Suppressor macrophage treated with lipopolysaccharide for 4 hours (primary cell): ENCODE measurements around the gene TP53.
A peak's percentile ranks its signal among the peaks of the same experiment; 100 is the strongest.

ENCODE experiments used
- DNase-seq: peaks from one replicate; pipeline ENCODE4 v3.0.0-alpha.2; 2020

The TP53 gene

DNA sequence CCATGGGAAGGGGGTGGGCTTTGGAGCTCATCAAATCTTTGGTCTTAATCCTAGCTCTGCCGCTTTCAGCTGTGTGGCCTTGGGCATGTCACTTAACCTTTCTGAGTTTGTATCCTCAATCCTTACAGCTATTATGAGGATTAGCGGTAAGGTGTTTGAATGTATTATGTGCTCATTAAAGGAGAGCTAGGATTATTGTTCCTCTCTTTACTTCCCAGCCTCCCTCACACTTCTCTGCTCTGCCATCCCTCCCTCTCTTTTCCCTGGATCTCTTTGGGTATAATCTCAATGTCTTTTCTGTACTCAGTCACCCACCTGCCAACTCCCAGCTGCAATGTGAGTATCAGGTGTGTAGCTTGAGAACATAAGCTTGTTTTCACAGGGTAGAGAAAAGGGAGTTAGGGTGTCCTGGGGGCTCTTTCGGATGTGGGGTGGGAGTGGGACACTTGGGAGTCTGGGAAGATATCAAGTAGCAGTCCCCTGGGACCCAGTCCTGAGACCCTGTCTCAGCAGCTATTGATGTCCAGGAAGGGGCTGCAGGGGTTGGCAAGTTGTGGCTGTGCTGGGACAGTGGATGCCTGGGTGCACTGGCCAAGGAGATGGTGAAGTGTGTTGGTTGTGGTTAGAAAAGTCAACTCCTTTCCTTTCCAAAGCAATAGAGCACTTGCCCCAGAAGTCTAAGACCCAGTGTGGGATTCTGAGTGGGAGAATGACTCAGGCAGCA is 19.5 kb upstream of the TP53 start:
- no peak for DNase-seq

DNA sequence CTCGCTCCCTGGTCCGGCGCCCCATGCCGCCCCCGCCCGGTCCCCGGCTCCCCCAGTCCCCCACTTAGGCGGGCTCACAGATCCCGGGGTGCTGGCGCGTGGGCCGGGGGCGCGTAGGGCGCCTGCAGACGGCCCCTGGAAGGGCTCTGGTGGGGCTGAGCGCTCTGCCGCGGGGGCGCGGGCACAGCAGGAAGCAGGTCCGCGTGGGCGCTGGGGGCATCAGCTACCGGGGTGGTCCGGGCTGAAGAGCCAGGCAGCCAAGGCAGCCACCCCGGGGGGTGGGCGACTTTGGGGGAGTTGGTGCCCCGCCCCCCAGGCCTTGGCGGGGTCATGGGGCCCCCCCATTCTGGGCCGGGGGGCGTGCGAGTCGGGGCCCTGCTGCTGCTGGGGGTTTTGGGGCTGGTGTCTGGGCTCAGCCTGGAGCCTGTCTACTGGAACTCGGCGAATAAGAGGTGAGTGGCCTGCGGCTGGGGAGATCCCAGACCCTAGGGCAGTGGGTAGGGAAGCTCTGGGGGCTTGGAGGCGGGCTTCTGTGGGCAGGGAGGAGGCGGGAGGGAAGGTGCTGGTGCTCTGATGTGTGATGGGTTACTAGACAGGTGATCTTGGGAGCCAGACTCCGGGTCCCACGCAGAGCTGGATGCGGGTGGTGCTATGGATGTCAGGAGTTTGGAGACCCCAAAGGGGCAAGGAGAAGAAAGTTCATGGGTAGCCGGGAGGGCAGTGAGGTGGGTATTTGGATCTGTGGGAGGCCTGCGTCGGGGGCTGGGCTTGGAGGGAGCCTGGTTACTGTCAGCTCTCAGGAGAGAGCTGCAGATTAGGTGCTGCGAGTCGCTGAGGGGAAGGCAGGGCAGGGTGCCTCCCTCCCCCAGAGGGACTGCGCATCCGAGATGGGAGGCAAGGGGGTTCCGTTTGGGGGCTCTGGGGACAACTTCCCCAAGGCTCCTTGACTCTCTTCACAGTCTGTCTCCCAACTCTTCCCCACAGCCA is 18.3 kb upstream of the TP53 start:
- no peak for DNase-seq

DNA sequence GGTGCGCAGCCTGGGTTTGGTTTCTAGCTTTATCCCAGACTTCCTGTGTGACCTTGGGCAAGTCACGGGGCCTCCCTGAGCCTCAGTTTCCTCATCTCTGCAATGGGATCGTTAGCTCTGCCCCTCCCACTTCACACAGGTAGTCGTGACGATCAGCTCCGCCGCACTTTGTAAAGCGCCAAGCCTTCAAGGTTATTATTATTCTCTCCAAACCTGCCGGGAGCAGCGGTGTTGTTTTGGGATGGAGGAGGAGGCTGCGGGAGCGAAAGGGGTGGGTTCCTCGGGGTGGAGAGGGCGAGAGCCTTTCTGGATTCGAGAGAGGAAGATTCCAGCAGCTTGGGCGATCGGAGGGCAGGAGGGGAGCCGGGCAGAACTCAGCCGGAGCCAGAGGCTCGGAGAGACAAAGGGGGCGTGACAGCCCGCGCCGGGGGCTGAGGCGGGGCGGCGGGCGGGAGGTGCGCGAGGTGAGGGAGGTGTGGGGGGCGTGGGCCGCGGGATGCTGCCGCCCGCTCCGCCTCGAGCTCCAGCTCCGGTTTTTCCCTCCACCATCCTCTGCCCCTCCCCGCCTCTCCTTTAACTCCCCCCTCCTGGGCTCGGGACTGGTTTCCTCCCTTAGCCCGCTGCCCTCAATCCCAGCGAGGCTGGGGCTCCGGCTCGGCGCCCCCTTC is 17.4 kb upstream of the TP53 start, which contains the start of gene EFNB3:
EFNB3 (plus strand) TSS at position 602 of the 668 bp plus-strand sequence. CDS start 397 bp downstream, outside the sequence.
- DNase-seq, result no peak

DNA sequence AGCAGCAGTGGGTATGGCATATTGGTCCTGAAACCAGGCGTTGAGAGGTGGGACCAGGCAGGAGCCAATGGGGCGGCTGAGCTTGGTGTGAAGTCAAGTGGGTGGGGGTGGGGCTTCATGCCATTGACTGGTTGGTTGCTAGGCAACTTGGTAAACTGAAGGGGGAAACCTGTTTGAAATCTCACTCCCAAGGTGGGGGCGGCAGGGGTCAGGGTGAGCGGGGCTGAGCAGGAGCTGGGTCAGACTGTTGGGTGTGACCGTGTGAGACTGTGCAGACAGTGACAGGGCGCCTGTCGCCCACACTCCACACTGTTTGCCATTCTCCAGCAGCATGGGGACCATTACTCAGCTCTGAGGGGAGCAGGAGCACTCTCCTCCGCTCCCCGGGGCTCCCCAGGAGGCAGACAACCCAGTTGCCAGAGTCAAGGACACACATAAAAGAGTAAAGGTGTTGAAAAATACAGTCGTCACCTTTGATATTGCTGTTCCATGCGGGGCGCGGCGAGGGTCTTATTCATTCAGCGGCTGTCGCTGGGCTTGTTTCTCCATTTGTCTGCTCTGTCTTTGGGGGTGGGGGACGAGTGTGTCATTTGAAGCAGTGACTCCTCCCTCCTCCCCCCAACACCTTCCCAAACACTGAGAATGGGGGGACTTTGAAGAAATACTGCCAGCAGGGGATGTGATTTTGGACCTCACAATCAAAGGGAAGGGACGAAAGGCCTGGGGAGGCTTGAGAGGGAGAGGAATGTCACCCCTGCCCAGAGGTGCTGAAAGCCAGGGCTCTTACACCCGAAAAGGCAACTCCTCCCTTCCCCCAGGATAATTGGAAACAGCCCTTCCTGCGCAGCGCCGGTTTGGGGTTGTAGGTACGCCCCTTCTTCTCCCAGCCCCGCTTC is 16.5 kb upstream of the TP53 start:
- DNase-seq, result no peak

DNA sequence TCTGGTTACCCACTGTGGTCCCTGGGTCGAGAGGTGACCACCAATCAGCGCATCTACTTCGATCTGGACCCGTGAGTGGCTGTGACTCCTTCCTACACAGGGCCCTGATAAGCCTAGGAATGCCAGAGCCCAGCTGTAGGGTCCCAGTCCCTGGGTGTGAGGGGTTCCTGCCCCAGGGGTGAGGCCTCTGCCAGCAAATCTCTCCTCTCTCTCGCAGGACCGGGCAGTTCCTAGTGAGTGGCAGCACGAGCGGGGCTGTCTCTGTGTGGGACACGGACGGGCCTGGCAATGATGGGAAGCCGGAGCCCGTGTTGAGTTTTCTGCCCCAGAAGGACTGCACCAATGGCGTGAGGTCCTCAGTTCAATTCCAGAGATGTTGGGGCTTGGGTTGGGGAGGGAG is 15.5 kb upstream of the TP53 start:
- no peak for DNase-seq

DNA sequence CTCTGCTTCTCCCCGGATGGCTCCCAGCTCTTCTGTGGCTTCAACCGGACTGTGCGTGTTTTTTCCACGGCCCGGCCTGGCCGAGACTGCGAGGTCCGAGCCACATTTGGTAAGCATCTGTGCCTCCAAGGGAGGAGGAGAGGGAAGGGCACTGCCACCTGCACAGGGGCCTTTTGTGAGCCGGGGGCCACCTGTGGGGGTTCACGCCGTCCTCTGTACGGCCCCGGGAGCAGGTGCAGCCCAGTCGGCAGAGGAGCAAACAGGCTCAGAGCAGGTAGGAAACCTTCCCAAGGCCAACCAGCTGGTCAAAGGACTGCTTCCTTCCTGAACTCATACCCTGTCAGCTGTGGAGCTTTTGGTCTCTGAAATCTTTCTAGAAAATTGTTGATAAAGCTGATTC is 14.4 kb upstream of the TP53 start:
- DNase-seq, result no peak

DNA sequence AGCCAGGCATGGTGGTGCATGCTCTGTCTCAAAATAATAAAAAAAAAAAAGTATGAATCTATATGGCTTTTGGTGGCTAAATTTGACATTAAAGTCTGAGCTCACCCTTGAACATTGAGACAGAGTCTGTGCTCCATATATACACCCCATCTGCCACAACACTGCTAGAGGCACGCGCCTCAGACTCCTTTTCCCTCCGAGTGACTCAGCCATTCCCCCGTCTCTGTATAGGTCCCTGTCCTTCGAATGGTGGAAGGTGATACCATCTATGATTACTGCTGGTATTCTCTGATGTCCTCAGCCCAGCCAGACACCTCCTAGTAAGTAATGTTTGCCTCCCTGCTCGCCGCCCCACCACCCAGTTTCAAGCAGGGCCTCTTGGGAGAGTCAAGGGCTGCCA is 13.2 kb upstream of the TP53 start:
- no peak for DNase-seq

DNA sequence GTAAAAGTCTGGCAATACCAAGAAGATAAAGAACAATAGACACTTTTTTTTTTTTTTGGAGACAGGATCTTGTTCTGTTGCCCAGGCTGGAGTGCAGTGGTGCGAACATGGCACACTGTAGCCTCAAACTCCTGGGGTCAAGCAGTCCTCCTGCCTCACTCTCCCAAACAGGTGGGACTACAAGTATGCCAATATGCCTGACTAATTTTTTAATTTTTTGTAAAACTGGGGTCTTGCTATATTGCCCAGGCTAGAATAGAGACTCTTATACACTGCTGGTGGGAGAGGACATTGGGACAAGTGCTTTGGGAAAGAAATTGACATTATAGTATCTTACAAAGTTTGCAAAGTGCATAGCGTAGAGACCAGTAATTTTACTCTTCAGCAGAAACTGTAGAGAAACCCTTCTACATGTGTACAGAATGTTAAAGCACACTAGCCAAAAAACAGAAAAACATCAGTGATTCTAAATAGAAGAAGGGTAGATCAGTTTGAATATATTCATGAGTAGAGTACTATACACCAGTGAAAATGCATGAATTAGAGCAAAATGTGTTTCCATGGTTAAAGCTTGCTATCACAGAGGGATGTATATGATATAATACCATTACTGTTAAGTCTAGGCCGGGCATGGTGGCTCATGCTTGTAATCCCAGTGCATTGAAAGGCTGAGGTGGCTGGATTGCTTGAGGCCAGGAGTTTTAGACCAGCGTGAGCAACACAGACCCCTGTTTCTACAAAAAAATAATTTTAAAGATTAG is 10.7 kb upstream of the TP53 start:
- DNase-seq, result no peak

DNA sequence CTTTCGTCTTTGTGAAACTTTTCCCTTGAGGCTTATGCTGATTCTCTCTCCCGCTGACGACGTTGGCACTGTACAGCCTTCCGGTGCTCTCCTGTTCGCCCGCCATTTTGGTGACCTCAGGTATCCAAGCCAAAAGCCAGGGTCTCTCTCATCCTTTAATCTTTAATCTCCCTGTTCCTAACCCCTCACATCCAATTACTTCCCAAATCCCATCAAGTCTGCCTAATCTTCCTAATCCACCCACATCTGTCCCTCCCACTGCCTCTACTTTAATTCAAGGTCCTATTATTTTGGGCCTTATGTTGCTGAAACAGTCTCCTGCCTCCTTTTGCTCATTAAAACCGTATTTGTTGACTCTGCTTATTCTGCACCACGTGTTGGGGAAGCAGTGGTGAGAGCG is 8.3 kb upstream of the TP53 start:
- DNase-seq, result no peak

DNA sequence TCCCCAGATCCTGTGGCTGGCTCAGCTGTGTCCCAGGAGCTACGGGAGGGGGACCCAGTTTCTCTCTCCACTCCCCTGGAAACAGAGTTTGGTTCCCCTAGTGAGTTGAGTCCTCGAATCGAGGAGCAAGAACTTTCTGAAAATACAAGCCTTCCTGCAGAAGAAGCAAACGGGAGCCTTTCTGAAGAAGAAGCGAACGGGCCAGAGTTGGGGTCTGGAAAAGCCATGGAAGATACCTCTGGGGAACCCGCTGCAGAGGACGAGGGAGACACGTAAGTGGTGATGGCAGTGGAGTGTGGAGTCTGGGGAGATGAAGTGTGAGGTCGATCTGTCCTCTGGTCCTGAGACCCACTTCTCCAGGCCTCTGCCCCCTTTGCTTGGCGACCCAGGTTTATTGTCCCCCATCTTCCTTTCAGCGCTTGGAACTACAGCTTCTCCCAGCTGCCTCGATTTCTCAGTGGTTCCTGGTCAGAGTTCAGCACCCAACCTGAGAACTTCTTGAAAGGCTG is 1.6 kb upstream of the TP53 start:
- DNase-seq, result no peak

DNA sequence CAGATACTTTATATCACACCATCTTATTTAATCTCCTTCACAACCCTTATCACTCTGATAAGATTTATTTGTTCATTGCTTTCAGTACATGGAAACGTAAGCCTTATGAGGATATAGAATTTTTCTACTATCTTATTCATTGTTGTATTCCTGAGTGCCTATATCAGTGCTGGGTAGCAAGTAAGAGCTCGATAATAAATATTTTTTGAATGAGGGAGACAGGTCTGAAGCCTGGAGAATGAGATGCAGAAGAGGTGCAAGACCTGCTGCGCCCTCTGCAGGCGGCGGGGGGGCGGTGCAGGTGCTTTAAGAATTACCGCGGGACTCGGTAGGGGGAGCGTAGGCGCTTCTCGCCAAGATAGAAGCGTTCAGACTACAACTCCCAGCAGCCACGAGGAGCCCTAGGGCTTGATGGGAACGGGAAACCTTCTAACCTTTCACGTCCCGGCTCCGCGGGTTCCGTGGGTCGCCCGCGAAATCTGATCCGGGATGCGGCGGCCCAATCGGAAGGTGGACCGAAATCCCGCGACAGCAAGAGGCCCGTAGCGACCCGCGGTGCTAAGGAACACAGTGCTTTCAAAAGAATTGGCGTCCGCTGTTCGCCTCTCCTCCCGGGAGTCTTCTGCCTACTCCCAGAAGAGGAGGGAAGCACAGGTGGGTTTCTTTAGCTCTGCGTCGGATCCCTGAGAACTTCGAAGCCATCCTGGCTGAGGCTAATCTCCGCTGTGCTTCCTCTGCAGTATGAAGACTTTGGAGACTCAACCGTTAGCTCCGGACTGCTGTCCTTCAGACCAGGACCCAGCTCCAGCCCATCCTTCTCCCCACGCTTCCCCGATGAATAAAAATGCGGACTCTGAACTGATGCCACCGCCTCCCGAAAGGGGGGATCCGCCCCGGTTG is 868 bp upstream of the TP53 start, which contains the start of gene WRAP53:
WRAP53 (plus strand) TSS at position 570 of the 900 bp plus-strand sequence; CDS start at position 742, 172 bp downstream.
- peak; percentile 99 for DNase-seq

DNA sequence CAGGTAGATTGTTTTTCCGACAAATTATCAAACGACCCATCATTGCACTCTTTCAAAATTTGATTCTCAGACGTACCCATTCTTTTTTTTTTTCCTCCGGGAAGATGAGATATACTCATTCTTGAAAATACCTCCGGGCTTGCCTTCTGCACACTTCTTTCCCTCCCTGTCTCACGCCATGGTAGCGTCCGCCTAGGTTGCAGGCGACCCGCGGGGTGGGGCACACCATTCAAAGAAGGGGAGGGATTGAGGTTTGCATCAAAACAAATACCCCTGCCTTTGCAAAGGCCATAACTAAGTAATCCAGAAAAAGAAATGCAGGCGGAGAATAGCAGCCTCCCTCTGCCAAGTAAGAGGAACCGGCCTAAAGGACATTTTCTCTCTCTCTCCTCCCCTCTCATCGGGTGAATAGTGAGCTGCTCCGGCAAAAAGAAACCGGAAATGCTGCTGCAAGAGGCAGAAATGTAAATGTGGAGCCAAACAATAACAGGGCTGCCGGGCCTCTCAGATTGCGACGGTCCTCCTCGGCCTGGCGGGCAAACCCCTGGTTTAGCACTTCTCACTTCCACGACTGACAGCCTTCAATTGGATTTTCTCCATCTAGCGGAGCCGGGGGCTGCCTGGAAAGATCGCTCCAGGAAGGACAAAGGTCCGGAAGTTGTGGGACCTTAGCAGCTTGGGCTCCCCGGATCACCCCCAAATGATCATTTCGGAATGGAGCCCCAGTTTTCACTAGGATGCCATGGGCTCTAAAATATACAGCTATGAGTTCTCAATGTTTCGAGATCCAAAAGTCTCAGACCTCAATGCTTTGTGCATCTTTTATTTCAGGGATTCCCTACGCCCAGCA is 843 bp downstream of the TP53 start:
- DNase-seq, result peak; percentile 85

DNA sequence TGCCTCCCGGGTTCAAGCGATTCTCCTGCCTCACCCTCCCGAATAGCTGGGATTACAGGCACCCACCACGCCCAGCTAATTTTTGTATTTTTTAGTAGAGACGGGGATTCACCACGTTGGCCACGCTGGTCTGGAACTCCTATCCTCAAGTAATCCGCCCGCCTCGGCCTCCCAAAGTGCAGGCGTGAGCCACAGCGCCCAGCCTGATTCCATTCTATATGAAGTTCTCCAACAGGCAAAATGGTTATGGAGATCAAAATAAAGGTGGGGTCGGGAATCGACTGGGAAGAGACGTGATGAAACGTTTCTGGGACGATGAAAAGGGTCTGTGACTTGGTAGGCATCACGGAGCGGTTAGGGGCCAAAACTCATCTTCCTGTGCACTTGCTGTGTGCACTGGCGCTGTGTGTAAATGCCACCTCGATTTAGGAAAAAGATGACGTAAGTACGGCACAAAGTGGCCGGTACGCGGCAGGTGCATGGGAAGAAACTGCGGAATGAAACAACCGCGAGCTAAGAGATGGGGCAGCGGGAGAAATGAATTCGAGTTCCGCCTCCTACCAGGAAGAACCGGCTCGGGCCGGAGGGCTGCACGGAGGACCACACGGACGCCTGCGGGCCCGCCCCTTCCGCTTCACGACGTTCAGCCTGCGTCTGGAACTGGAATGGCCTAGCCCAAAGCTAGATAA is 1.6 kb downstream of the TP53 start:
- peak; percentile 97 for DNase-seq

DNA sequence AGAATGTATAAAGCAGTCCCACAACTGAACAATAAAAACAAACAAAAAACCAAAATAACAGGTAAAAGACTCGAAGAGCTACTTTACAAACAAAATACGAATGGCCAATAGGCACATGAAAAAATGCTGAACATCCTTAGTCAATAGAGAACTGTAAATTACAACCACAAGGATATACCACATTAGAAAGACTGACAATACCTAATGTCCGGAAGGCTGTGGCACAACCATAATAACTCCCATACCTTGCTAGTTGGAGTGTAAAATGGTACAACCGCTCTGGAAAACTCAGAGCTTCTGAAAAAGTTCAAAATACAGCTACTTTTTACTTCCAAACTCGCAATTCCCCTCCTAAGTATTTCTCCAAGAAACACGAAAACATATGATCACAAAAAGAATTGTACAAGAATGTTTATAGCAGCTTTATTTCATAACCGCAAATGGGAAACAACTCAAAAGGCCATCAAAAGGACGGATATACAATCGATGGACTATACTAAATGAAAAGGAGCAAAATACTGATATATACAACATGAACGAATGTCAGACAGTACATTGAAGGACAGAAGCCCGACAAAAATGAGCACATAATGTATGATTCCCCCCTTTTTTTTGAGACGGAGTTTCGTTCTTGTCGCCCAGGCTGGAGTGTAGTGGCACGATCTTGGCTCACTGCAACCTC is 2.3 kb downstream of the TP53 start:
- no peak for DNase-seq

DNA sequence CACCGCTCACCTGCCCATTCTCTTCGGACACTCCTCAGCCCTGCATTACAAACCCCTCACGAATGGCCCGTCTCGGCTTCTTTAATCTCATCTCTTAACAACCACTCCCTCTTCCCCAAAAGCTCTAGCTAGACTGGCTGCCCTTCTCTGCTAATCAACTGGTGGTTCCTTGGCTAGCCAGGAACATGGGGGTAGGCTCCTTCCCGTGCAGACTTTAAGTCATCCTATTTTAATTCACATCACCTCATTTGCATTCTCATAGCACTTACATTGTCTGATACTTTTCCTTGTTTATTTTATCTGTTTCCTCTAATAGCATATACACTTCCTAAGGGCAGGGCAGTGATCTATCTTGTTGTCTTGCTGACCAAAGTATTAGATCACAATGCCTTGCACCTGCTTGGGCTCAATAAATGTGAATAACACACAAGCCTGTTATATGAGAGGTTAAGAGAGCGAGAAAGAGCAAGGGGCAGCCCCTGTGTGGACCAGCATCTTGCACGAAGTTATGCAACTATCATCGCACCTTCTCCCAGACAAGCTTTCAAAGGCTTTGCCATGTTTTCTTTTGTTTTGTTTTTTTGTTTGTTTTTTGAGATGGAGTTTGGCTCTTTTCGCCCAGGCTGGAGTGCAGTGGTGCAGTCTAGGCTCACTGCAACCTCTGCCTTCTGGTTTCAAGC is 9.8 kb downstream of the TP53 start:
- no peak for DNase-seq

DNA sequence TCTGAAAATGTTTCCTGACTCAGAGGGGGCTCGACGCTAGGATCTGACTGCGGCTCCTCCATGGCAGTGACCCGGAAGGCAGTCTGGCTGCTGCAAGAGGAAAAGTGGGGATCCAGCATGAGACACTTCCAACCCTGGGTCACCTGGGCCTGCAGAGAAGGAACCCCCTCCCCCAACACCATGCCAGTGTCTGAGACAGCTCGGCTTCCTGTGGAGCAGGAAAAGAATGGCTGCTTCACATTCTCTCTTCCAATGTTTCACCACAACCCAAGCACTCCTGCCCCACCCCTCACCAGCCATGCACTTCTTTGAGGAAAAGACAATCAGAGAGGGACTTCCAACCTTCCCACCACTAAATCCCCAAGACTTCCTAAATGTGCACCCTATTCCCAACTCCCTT is 10.8 kb downstream of the TP53 start:
- no peak for DNase-seq

DNA sequence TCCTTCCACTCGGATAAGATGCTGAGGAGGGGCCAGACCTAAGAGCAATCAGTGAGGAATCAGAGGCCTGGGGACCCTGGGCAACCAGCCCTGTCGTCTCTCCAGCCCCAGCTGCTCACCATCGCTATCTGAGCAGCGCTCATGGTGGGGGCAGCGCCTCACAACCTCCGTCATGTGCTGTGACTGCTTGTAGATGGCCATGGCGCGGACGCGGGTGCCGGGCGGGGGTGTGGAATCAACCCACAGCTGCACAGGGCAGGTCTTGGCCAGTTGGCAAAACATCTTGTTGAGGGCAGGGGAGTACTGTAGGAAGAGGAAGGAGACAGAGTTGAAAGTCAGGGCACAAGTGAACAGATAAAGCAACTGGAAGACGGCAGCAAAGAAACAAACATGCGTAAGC is 12.4 kb downstream of the TP53 start:
- no peak for DNase-seq
